GM19397 (cell line): ENCODE measurements around the gene UBE2D3.
"Not testable (repeated sequence)": the region's sequence is repeated elsewhere in the genome, so short reads cannot be mapped to it uniquely, and the experiment has no call there.

Experiments used
- ATAC-seq: cut with Tn5 transposase; IDR thresholded peaks from one replicate; pipeline ENCODE4 v1.9.1; 2021; ENCODE audit warnings: mild to moderate bottlenecking, moderate library complexity; ENCODE audit not compliant: unreplicated experiment

The UBE2D3 gene

DNA sequence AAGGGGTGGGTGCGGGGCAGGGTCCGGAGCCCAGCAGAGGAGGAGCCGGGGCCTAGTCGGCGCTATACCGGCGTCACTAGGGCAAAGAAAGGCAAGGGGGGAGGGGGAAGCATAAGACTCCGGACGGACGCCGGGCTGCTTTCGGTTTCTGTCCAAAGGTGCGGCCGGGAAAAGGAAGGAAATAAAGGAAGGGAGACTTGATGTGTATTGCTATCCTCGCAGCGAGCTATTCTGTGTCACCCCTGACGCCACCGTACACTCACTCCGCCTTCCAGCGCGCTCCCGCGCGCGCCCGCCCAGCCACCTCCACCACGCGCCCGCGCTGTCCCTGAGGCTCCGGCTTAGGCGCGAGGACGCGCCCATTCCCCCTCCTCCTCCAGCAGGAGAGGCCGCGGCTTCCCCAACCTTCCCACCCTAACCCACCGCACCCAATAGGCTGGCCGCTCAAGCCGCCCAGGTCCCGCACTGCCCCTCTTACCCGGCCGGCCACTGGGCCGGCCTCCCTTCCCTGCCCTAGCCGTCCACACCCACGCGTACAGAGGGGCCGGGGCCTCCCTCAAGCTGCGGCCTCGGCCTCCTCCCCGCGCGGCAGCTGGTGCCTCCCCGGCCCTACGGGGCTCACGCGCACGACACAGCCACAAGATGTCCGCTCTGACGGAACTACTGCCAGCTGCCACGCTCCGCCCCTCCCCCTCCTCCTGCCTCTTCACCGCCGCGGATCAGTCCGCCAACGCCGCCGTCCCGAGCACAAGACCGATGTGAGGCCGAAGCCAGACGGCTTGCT, at the start of gene UBE2D3:
TSS of gene UBE2D3 (minus strand) at position 662 of the 784 bp plus-strand sequence. CDS start 1,043 bp downstream, outside the sequence.
- ATAC-seq = peak; percentile 32

GRCh38 chr4:102871772-102872171, 44.4 kb upstream of the UBE2D3 start:
- ATAC-seq = no peak

GRCh38 chr4:102869569-102870197, 42.3 kb upstream of the UBE2D3 start:
- ATAC-seq = peak; percentile 25

DNA sequence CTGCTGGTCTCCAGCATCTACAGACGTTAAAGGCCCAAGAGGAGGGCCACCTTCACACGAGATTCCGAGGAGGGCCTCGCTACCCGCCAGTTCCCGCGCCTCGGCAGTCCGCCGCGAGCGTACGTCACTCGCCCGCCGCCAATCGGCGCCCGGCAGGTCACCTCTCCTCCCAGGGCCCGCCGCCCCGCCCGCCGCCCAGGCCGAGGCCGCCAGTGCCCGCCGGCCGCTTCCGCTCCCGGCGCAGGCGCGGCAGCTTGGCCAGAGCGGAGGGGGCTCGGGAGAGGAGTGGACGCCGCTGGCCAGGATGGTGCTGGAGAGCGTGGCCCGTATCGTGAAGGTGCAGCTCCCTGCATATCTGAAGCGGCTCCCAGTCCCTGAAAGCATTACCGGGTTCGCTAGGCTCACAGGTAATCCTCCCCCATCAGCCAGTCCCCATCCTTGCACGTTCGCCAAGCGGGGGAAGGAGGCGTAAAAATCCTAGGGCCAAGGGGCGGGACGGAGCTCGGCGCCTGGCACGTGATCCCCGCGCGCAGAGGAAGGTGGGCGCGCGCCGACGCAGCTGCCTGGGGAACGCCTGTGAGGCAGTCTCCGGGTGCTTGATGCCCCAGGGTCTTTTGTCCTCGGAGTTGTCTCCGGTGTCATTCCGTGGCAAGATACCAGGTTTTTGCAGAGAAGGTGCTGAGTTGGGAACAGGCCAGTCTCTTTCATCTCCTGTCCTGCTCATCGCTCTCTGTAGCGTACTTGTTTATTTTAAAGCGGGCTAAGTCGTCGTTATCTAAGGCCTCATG, 41.6 kb upstream of the UBE2D3 start, which contains the start of gene CISD2:
TSS of gene CISD2 (plus strand) at position 212 of the 788 bp plus-strand sequence. CDS start at position 305, 93 bp downstream.
- ATAC-seq = peak; percentile 94

DNA sequence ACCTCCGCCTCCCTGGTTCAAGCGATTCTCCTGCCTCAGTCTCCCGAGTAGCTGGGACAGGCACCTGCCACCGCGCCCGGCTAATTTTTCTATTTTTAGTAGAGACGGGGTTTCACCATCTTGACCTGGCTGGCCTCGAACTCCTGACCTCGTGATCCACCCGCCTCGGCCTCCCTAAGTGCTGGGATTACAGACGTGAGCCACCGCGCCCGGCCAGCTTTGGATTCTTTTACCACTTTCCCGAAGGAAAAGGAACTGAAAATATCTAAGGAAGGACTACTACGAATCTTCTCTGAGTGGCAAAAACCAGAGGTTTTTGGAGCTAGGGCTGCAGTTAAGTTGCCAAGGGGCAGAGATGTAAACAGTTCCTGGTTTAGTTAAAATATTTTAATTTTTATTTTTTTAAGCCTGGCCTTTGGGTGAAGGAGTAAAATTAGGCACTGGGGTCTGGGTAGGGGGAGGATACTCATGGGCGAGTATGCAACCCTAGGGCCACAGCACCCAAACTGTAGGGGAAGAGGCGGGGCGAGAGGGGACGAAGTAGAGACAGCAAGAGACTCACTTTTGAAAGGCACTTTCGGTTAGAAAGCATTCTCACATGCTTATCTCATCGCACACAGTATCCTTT, 40.9 kb upstream of the UBE2D3 start:
- no peak for ATAC-seq

- no peak for ATAC-seq
Measured at GRCh38 chr4:102867278-102868152, 40.2 kb upstream of the UBE2D3 start.

GRCh38 chr4:102865327-102865726, 38.0 kb upstream of the UBE2D3 start:
- not testable (repeated sequence) for ATAC-seq

DNA sequence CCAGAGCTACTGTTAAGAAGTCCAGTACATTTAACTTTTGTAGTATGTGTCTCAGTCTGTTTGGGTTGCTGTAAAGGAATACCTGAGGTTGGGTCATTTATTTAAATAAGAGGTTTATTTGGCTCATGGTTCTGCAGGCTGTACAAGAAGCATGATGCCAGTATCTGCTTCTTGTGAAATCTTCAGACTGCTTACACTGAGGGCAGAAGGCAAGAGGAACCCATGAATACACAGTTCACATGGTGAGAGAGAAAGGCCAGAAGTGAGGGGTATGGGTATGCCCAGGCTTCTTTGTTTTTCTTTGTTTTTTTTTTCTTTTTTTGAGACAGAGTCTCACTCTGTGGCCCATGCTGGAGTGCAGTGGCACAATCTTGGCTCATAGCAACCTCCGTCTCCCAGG, 35.4 kb upstream of the UBE2D3 start:
- no peak for ATAC-seq

DNA sequence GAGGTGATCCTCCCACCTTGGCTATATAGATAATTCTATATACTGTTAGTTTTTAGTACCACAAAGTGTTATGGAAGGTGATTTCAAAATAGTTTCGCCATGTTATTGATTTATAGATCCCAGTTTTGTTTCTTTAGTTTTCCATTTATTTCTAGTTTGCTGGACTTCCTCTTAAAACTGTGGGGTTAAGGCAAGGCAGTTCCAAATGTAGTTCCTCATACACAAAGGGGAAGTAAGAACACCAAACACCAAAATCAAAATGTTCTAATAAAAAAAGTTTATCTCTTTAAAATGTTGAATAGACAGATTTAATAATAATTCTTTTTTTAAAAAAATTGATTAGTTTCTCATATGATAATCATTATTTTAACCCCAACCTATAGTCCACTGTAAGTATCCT, 34.7 kb upstream of the UBE2D3 start:
- no peak for ATAC-seq

GRCh38 chr4:102860611-102861324, 33.4 kb upstream of the UBE2D3 start:
- ATAC-seq = no peak

DNA sequence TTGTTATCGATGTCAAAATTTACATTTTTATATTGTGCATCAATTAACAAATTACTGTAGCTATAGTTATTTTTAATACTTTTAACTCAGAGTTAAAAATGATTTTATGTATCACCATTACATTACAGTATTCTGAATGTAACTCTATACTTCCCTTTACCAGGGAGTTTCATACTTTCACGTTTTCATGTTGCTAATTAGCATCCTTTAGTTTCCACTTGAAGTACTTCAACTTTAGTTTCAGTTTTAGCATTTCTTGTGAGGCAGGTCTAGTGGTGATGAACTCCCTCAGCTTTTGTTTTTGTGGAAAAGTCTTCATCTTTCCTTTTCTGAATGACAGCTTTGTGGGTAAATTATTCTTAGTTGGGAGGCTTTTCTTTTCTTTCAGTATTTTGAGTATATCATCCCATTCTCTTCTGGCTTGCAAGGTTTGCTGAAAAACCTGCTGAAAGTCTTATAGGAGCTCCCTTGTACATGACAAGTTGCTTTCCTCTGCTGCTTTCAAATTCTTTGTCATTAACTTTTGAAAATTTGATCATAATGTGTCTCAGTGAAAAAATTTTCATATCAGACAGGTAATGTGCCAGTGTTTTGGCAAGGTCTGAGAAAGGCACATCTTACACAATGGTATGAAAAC, 31.6 kb upstream of the UBE2D3 start:
- no peak for ATAC-seq

GRCh38 chr4:102850370-102850769, 23.0 kb upstream of the UBE2D3 start:
- ATAC-seq = no peak

DNA sequence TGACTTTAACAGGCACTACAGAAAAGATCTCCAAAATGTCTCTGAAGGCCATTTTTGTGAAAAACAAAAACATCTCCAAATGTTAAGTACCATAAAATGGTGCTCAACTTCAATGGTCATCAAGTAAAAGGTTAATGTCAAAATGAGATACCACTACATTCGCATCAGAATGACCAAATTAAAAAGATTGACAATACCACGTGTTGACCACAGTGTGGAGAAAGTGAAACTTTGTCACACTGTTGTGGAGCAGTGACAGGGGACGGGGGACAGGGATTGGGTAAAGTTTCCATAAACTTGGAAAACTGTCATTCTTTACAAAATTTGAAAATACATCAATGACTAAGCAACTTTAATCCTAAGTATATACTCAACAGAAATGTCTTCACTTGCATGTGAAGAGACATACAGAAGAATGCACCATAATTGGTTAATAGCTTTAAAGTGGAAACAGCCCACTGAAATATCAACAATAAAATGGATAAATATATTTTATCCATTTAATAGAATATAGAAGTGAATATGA, 22.3 kb upstream of the UBE2D3 start:
- ATAC-seq = no peak

DNA sequence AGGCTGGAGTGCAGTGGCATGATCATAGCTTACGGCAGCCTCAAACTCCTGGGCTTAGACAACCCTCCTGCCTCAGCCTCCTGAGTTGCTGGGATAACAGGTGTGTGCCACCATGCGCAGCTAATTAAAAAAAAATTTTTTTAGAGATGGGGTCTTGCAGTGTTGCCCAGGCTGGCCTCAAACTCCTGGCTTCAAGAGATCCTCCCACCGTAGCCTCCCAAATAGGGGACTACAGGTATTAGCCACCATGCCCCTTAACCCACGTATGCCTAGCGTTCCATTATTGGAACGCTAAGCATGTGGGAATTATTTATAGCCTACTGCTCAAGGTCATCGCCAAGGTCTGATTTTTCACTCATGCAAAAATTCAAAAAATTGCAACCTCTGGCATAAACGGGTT, 20.3 kb upstream of the UBE2D3 start:
- ATAC-seq = no peak

GRCh38 chr4:102843938-102844337, 16.6 kb upstream of the UBE2D3 start:
- no peak for ATAC-seq

GRCh38 chr4:102843273-102843672, 15.9 kb upstream of the UBE2D3 start:
- ATAC-seq = no peak

DNA sequence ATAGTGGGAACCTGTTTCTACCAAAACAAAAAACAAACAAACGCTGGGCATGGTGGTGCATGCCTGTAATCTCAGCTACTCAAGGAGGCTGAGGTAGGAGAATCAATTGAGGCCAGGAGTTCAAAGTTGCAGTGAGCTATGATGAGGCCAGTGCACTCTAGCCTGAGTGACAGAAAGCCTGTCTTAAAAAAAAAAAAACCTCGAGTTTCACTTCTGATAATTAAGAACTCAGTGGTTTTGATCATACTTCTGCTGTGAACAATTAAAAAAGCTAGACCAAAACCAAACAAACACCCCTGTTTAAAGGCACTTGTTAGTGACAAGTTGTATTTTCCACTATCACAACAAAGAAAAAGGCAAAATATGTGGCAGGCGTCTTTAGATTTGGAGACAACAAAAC, 15.0 kb upstream of the UBE2D3 start:
- ATAC-seq = no peak

GRCh38 chr4:102836596-102836995, 9.2 kb upstream of the UBE2D3 start:
- no peak for ATAC-seq

GRCh38 chr4:102832667-102833066, 5.3 kb upstream of the UBE2D3 start:
- ATAC-seq = no peak
